HG03159 (cell line): ENCODE results near the gene FARS2.
A peak's percentile ranks its signal among the peaks of the same experiment; 100 is the strongest.

Source experiments
- ATAC-seq: cut with Tn5 transposase; IDR thresholded peaks from one replicate; pipeline ENCODE4 v1.9.1; 2021; ENCODE audit warnings: mild to moderate bottlenecking, moderate library complexity; ENCODE audit not compliant: unreplicated experiment

Gene FARS2

DNA sequence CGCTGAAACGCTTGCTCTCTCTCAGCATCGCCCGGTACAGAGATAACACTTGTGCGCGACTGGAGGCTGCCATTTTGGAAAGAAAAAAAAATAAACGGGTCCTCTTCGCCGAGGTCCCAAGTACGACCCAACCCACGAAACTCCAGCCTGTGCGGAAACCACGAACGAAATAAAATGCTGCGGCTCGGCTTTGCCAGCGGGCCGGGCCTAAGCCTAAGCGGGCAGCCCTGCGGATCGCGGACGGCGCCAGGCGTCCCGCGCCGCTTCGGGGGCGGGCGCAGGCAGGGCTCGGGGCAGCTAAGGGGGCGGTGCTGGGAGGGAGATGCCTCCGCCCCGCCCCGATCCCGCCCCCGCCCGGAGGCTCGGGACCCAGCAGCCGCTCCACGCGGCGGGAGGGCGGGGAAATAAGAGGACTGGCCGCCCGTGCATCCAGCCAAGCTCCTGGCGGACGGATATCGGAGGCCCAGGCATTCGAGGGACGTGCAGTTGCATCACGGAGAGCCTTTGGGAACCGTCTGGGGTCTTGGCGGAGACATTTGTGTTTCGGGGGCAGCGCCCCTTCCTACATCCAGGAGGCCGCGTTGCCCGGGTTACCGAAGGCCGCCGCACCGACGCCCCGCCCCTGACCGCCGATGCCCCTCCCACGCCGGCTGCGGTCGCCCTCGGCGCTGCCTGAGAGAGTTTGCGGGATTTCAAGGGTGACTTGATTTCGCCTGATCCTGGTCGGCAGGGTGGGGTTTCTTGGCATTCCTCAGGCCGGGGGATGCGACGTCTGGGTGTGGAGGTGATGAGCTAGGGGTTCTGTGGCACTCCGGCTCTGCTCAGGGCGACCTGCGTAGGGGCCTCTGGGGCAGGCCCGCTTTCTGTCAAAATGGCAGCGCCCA lies at the start of gene FARS2, which contains the start of gene LYRM4:
FARS2 (plus strand) TSS at position 853 of the 884 bp plus-strand sequence.
LYRM4 (minus strand) TSS at position 290 of the 884 bp plus-strand sequence; CDS start at position 73, 217 bp downstream.
- ATAC-seq, result peak; percentile 76

DNA sequence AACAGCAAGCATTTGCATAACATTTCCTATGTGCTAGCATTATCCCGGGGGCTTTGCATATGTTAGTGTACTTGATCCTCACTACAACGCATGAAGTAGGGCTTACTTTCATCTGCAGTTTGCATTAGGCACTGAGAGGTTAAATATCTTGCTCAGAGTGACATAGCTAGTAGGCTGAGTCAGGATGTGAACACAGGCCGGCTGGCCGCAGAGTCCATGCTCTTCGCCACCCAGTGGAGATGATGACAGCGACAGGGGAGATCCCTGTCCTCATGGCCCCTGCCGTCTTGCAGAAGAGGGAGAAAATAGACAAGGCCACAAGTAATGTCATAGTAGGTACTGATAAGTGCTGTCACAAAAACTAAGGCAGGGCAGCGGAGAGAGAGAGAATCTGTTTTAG lies 47.5 kb upstream of the FARS2 start:
- no peak for ATAC-seq

- no peak for ATAC-seq
These were observed 46.7 kb upstream of the FARS2 start for GRCh38 chr6:5214570-5215052.

DNA sequence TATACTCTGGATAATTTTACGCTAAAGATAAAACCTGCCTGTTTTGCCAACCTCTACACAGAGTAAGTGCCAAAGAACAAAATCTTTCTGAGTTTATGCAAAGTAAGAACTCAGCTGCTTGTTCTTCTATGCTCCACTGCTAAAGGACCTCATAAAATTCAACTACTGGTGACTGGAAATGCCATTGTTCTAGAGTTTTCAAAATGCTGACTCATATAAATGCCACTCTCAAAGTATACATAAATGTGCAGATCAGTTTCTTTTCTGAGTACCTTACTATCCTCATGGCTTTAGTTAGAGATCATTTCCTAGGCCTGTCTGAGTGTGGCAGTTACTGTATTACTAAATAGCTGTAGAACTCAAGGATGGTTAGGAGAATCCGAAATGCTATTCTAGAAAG lies 46.2 kb upstream of the FARS2 start:
- ATAC-seq, result no peak

DNA sequence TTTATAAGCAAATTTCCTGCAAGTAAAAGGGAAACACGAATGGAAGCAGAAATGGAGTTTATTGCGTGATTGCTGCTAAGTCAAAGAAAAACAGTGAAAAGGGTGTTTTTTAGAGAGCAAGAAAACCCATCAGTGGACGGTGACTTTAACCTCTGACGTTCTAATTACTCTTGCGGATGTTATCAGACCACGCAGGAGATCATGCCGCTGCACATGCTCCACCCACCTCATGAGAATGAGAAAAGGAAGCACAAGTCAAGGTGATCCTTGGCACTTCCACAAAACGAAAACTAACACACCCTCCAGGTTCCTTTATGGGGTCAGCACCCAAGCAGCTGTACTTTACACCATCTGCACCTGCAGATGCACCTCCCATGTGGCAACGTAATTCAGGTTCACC lies 45.5 kb upstream of the FARS2 start:
- ATAC-seq, result no peak

DNA sequence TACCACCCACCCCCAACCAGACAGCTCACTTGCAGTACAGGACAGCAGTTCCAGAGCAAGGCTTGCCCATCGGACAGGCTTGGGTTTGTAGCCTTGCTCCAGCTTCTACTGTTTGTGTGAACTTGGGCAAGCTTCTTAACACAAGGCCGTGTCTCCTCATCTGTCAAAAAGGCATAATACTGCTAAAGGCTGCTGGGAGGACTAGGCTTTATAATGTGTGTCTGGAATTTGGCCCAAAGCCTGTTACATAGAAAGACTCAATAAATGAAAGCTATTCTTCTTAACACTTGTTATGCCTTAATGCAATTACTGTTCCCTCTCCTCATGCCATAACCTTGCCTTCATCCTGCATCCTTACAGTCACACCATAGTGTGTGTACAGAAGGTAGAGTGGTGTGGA lies 44.0 kb upstream of the FARS2 start:
- ATAC-seq, result no peak

- no peak for ATAC-seq
These were observed 42.2 kb upstream of the FARS2 start for GRCh38 chr6:5219011-5219691.

GRCh38 chr6:5220443-5220842 lies 40.9 kb upstream of the FARS2 start:
- ATAC-seq, result no peak

- no peak for ATAC-seq
These were observed 38.0 kb upstream of the FARS2 start for GRCh38 chr6:5223309-5223708.

DNA sequence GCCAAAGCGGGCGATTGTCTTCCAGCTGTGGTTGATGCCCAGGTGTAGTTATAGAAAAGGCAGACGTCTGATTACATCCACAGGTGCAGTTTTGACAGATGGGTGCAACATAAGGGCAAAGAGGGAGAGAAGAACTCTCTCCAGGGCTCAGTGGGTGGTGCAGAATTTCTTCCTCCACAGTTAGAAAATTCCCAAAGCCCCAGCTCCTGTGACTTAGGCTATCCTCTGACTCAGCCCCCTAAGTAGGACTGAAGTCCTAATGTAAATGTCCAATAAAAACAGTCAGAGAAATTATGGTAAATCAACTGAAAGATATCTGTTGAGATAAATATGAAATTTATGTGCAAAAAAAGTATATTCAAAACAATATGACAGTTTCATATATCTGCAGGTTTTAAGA lies 32.0 kb upstream of the FARS2 start:
- ATAC-seq, result no peak

GRCh38 chr6:5230081-5230480 lies 31.2 kb upstream of the FARS2 start:
- ATAC-seq, result no peak

GRCh38 chr6:5231289-5231688 lies 30.0 kb upstream of the FARS2 start:
- ATAC-seq, result no peak

DNA sequence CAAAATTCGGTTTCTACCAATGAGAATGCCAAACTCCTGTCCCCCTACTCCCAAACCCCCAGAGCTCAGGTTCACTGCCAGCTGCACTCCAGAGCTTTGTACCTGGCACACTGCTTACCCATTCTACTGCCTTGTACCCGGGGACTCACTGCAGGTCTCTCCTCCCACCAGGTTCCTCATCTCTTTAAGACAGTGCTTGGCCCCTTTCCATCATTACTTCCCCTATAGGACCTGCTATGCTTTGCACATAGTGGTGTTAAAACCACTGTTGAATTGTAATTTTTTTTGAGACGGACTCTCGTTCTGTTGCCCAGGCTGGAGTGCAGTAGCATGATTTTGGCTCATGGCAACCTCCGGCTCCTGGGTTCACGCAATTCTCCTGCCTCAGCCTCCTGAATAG lies 26.4 kb upstream of the FARS2 start:
- no peak for ATAC-seq

- no peak for ATAC-seq
These were observed 25.5 kb upstream of the FARS2 start for GRCh38 chr6:5235830-5236229.

- ATAC-seq, result no peak
These were observed 23.5 kb upstream of the FARS2 start for GRCh38 chr6:5237805-5238204.

GRCh38 chr6:5238336-5238735 lies 23.0 kb upstream of the FARS2 start:
- no peak for ATAC-seq

DNA sequence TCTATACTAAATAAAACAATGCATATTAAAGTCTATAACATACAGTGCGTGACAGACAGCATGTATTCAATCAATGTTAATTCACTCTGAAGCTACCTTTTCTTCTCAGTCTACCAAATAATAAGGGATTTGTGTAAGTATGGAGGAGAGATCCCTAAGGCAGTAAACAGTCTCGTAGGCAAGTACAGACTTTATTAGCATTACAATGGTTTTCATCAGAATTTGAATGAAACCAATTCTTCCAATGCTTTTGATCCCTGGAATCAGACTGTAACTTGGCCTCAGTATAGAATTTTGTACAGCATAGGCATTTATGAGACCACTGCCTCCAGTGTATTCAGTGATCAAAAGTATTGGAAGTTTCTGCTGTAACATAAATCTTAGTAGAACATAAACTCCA lies 20.1 kb upstream of the FARS2 start:
- ATAC-seq, result no peak

DNA sequence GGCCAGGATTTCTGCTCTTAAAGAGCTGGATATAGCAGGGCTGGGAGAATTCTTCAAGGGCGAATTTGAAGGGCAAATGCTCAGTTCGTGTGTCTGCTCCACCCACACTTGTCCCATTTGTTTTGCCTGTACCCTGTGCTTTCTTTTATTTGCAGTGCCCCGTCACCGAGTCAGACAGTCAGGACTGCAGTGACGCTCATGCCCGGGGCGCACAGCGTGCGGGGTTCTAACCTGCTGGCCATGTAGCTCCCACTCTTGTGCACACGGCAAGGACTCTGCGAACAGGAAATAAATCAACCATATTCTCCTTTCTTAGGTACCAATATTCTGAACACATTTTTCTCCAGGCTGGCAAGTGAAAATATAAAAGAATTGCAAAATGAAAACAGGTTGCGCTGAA lies 18.2 kb upstream of the FARS2 start:
- no peak for ATAC-seq

DNA sequence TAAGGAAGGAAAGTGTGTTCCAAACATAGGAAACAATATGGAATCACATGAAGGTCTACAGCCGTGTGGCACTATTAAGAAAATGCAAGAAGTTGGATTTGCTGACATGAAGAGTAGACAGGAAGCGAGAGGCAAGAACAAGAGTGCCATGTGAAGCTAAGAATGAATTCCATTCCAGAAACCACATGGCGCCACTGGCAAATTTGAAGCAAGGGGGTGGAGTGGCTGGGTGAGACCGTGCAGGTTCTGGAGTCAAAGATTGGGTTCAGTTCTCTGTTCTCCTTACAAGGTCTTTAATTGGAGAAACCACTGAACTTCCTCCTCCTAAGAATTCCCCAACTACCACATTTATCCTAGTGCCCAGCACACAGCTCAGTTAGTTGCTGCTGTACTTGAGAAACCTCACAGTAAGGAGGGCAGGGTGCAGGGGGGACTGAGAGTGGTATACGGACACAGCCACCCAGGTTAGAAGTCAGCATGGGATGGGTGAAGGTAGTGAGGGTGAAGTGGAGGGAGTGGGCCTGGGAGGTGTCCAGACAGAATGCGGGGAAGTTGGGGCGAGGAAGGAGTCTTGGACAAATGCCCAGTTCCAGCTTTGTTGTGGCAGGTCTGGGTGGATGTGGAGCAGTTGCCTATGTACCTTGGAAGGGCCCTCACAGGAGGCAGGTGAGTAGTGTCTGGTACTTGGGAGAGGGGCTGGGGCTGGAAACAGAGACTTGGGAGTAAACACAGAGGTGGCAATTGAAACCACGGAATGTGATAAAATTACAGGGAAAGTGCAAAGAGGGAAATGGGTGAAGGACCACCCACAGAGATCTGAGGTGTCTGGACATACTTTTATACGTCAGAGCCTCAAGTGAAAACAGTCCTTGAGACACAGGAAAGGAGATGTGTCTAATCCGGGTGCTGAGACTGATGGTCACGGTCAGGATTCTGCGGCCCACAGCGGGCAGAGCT lies 14.9 kb upstream of the FARS2 start:
- no peak for ATAC-seq

DNA sequence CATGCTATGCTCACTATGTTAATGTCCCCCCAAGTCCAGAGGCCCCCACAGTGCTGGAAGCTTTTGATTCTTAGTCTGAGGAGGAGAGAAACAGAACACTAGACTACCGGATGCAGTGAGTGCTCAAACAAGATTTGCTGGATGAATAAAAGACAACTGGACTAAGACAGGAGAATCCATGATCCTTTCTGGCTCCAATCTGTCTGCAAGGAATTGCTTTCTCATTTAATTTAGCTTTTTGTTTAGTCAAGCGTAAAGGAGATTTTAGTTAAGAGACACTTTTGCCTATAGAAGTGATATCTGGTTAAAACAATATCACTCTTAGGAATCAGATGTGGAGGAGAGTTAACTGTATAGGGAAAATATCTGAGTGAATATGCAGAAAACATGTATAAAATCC lies 14.1 kb upstream of the FARS2 start:
- no peak for ATAC-seq
